HG02884 (cell line): ENCODE measurements around the gene CHST1.

Experiments
- ATAC-seq: cut with Tn5 transposase; IDR thresholded peaks from one replicate; pipeline ENCODE4 v1.9.1; 2021; ENCODE audit warnings: mild to moderate bottlenecking, moderate library complexity; ENCODE audit not compliant: unreplicated experiment

Gene CHST1

GRCh38 chr11:45675646-45676045 is 10.2 kb upstream of the CHST1 start:
- no peak for ATAC-seq

- ATAC-seq = no peak
Observed at GRCh38 chr11:45674481-45675190, 9.2 kb upstream of the CHST1 start.

- ATAC-seq = no peak
Observed at GRCh38 chr11:45673441-45673840, 8.0 kb upstream of the CHST1 start.

GRCh38 chr11:45672593-45672992 is 7.2 kb upstream of the CHST1 start:
- ATAC-seq = no peak

- no peak for ATAC-seq
Observed at GRCh38 chr11:45671246-45672171, 6.1 kb upstream of the CHST1 start.

GRCh38 chr11:45670386-45671135 is 5.1 kb upstream of the CHST1 start:
- no peak for ATAC-seq

- ATAC-seq = no peak
Observed at GRCh38 chr11:45669956-45670355, 4.5 kb upstream of the CHST1 start.

GRCh38 chr11:45669146-45669545 is 3.7 kb upstream of the CHST1 start:
- no peak for ATAC-seq

- ATAC-seq = no peak
Observed at GRCh38 chr11:45667929-45668680, 2.7 kb upstream of the CHST1 start.

- no peak for ATAC-seq
Observed at GRCh38 chr11:45666648-45667642, 1.5 kb upstream of the CHST1 start.

- ATAC-seq = no peak
Observed at GRCh38 chr11:45665933-45666647, 668 bp upstream of the CHST1 start.

- no peak for ATAC-seq
Observed at GRCh38 chr11:45664376-45665205, 831 bp downstream of the CHST1 start.

GRCh38 chr11:45663486-45664375 is 1.7 kb downstream of the CHST1 start:
- ATAC-seq = no peak

GRCh38 chr11:45662665-45663485 is 2.5 kb downstream of the CHST1 start:
- no peak for ATAC-seq

- no peak for ATAC-seq
Observed at GRCh38 chr11:45662096-45662664, 3.2 kb downstream of the CHST1 start.
